ENCODE measurements around the gene ST3GAL3. TPM values are rescaled to one million over a fixed set of nuclear protein-coding genes. Genes with fewer than 3 reads are reported as not detected.
A peak's percentile ranks its signal among the peaks of the same experiment; 100 is the strongest.

The ST3GAL3 gene
- total and polyA plus RNA-seq, 10 of the 15 experiments (the other 5 are each of a cell fraction or from before 2014, with no cell fraction given), result 1.2 to 19.3 (median 11.0) TPM

DNA sequence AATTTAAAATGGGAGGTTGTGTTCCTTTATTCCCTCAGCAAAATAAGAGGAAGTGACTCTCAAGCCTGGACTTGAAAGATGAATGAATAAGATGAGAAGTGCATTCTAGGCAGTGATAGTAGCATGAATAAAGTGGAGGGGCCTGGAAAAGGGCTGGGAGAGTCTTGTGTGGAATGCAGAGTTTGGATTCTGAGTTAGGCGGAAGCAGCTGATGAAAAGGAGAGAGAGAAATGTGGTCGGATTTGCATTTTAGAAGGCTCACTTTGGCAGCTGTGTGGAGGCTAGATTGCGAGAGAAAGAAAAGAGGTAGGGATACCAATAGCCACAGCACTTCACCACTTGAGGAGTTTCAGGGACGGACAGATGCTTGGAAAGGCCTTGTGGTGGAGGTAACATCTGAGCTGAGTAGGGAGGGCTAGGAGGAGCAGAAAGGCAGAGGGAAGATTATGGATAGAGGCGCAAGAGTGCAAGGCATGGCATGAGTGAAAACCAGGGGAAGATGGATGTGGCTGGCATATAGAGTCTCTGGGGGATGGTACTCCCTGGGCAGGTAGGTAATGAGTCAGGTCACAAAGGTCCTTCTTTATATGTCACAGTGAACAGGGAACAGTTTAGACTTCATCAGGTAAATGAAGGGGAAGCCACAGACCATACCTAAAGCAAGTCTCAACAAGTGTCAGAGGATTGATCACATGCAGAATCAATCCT is 59.6 kb downstream of the ST3GAL3 start (continued):
- TF ChIP-seq, protein P1, sequence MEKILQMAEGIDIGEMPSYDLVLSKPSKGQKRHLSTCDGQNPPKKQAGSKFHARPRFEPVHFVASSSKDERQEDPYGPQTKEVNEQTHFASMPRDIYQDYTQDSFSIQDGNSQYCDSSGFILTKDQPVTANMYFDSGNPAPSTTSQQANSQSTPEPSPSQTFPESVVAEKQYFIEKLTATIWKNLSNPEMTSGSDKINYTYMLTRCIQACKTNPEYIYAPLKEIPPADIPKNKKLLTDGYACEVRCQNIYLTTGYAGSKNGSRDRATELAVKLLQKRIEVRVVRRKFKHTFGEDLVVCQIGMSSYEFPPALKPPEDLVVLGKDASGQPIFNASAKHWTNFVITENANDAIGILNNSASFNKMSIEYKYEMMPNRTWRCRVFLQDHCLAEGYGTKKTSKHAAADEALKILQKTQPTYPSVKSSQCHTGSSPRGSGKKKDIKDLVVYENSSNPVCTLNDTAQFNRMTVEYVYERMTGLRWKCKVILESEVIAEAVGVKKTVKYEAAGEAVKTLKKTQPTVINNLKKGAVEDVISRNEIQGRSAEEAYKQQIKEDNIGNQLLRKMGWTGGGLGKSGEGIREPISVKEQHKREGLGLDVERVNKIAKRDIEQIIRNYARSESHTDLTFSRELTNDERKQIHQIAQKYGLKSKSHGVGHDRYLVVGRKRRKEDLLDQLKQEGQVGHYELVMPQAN (conservative IDR thresholded peaks at IDR 0.05), result no peak
- TF ChIP-seq, protein P2, sequence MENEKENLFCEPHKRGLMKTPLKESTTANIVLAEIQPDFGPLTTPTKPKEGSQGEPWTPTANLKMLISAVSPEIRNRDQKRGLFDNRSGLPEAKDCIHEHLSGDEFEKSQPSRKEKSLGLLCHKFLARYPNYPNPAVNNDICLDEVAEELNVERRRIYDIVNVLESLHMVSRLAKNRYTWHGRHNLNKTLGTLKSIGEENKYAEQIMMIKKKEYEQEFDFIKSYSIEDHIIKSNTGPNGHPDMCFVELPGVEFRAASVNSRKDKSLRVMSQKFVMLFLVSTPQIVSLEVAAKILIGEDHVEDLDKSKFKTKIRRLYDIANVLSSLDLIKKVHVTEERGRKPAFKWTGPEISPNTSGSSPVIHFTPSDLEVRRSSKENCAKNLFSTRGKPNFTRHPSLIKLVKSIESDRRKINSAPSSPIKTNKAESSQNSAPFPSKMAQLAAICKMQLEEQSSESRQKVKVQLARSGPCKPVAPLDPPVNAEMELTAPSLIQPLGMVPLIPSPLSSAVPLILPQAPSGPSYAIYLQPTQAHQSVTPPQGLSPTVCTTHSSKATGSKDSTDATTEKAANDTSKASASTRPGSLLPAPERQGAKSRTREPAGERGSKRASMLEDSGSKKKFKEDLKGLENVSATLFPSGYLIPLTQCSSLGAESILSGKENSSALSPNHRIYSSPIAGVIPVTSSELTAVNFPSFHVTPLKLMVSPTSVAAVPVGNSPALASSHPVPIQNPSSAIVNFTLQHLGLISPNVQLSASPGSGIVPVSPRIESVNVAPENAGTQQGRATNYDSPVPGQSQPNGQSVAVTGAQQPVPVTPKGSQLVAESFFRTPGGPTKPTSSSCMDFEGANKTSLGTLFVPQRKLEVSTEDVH (IDR thresholded peaks at IDR 0.05; ENCODE audit: low read depth, partially characterized antibody), result no peak
- no peak for TF ChIP-seq EGR1 (IDR thresholded peaks at IDR 0.05; ENCODE audit: borderline replicate concordance in 1 of 2, low read depth in 2 of 2, low read length in 2 of 2)
- no peak for TF ChIP-seq ETV6 (conservative IDR thresholded peaks at IDR 0.05 in 1 of 2, IDR thresholded peaks at IDR 0.05 in 1 of 2; ENCODE audit: borderline replicate concordance in 1 of 2, low read depth in 1 of 2)
- TF ChIP-seq CBFB (IDR thresholded peaks at IDR 0.05; ENCODE audit: low read depth), result no peak
- no peak for TF ChIP-seq HSF1 (IDR thresholded peaks at IDR 0.05; ENCODE audit: low read depth, low read length)
- no peak for TF ChIP-seq ZNF217 (IDR thresholded peaks at IDR 0.05)
- TF ChIP-seq CHD4 (IDR thresholded peaks at IDR 0.05), result no peak
- TF ChIP-seq HDGF (IDR thresholded peaks at IDR 0.05), result no peak
- TF ChIP-seq E2F4 (IDR thresholded peaks at IDR 0.05; ENCODE audit: low read depth, low read length), result no peak
- TF ChIP-seq SREBF1 (IDR thresholded peaks at IDR 0.05; ENCODE audit: low read length), result no peak
- no peak for TF ChIP-seq REST (IDR thresholded peaks at IDR 0.05; ENCODE audit: low read depth, low read length)
- peak; percentile 87 for TF ChIP-seq SPI1 (IDR thresholded peaks at IDR 0.05; ENCODE audit: borderline replicate concordance, insufficient read depth, low read depth, low read length)
- TF ChIP-seq NFIC (IDR thresholded peaks at IDR 0.05; ENCODE audit: low read depth, low read length), result peak; percentile 18; the same call in 1 of the 2 replicates
- no peak for TF ChIP-seq PBX3 (IDR thresholded peaks at IDR 0.05; ENCODE audit: insufficient replicate concordance, low read depth, low read length)
- no peak for TF ChIP-seq NR2C1 (IDR thresholded peaks at IDR 0.05)

All from GM12878 (cell line).